Endothelial cell of umbilical vein (primary cell): Measurements from ENCODE around the gene EPHA10. TPM values are rescaled to one million over a fixed set of nuclear protein-coding genes. Genes with fewer than 3 reads are reported as not detected.

ENCODE experiments used
- BruUV-seq: library from RNA; stranded (reverse); fragments of 400-500 nt; replicated peaks from 2 replicates; lab custom pipeline; 2021; lab: Mats Ljungman, UMichigan
- CTCF ChIA-PET: fragments of 300-600, 350-600 bp; sonication (Branson Sonifier 250); formaldehyde crosslinking; loops from one replicate; lab custom pipeline; 2021; ENCODE audit warnings: antibody characterized with exemption, inconsistent platforms; lab: Charles Lee
- POLR2A ChIA-PET: fragments of 300-600, 350-600 bp; sonication (Branson Sonifier 250); formaldehyde crosslinking; loops from one replicate; lab custom pipeline; 2021; ENCODE audit warnings: antibody characterized with exemption, inconsistent platforms; lab: Charles Lee
- DNase-seq: peaks from one replicate; pipeline ENCODE4 v3.0.0-alpha.2; 2011; ENCODE audit warnings: low read depth, low spot score
- FAIRE-seq: peaks from 2 replicates; lab custom pipeline; 2011; peaks lifted over from hg19 to GRCh38; lab: Jason Lieb, UNC
- H2AFZ ChIP-seq: 2 replicates; pipeline ENCODE4 v1.6.0; 2012; ENCODE audit warnings: low read depth, low read length, control low read depth, inconsistent platforms
- H3K27ac ChIP-seq: 2 replicates; pipeline ENCODE4 v1.5.1; 2011; ENCODE audit warnings: low read depth, mild to moderate bottlenecking, control low read depth, low read length, moderate library complexity; ENCODE audit not compliant: insufficient read depth
- H3K27me3 ChIP-seq, 2 experiments: 2 replicates each; pipeline versions ENCODE4 v1.6.0 to v1.6.1; 2011; ENCODE audit warnings: low read length in 2 of 2, mixed read lengths in 1 of 2; ENCODE audit not compliant: control insufficient read depth in 2 of 2, insufficient read depth in 2 of 2
- H3K36me3 ChIP-seq, 2 experiments: 2 replicates in 1 of 2; 3 replicates in 1 of 2; pipeline ENCODE4 v1.5.1; 2011; ENCODE audit warnings: low read length in 2 of 2, mild to moderate bottlenecking in 1 of 2, moderate library complexity in 1 of 2; ENCODE audit not compliant: control insufficient read depth in 2 of 2, insufficient read depth in 2 of 2; ENCODE audit errors: extremely low read depth in 1 of 2
- H3K4me1 ChIP-seq: 3 replicates; pipeline ENCODE4 v1.5.1; 2011; ENCODE audit warnings: mild to moderate bottlenecking, low read length; ENCODE audit not compliant: control insufficient read depth, insufficient read depth; ENCODE audit errors: extremely low read depth
- H3K4me2 ChIP-seq: 2 replicates; pipeline ENCODE4 v1.6.1; 2011; ENCODE audit warnings: low read length, control low read depth, mixed read lengths; ENCODE audit not compliant: insufficient read depth
- H3K4me3 ChIP-seq, 3 experiments: fragments of 200-600 bp in 1 of 3; sonication (generic), shearing (Covaris generic) in 1 of 3; replicated peaks in 1 of 3; 2 replicates each; pipeline ENCODE4 v1.5.1; 2011 to 2016; ENCODE audit warnings: control low read depth in 3 of 3, low read length in 3 of 3, mild to moderate bottlenecking in 2 of 3, inconsistent platforms in 1 of 3, low read depth in 1 of 3, moderate library complexity in 1 of 3; ENCODE audit not compliant: insufficient read depth in 1 of 3
- H3K79me2 ChIP-seq: 2 replicates; pipeline ENCODE4 v1.6.0; 2012; ENCODE audit warnings: low read length, inconsistent platforms; ENCODE audit not compliant: control insufficient read depth, insufficient read depth
- H3K9ac ChIP-seq: replicated peaks from 2 replicates; pipeline ENCODE3; 2011; ENCODE audit warnings: low read length, control low read depth; ENCODE audit not compliant: insufficient read depth; ENCODE audit errors: extremely low read depth
- H3K9me1 ChIP-seq: replicated peaks from 3 replicates; pipeline ENCODE4 v1.6.0; 2011; ENCODE audit warnings: mild to moderate bottlenecking, low read length; ENCODE audit not compliant: control insufficient read depth, insufficient read depth; ENCODE audit errors: extremely low read depth
- H3K9me3 ChIP-seq: replicated peaks from 2 replicates; pipeline ENCODE4 v1.5.1; 2012; ENCODE audit warnings: low read length, inconsistent platforms; ENCODE audit not compliant: control insufficient read depth, insufficient read depth
- H4K20me1 ChIP-seq: replicated peaks from 2 replicates; pipeline ENCODE3; 2011; ENCODE audit warnings: mild to moderate bottlenecking, low read length; ENCODE audit not compliant: control insufficient read depth, insufficient read depth; ENCODE audit errors: extremely low read depth
- EZH2 ChIP-seq: IDR thresholded peaks from 2 replicates; pipeline ENCODE4 v1.6.1; 2012; ENCODE audit warnings: borderline replicate concordance, low read depth, mild to moderate bottlenecking, moderate library complexity, low read length, inconsistent platforms; ENCODE audit not compliant: severe bottlenecking
- FOS ChIP-seq: IDR thresholded peaks from 2 replicates; pipeline ENCODE4 v1.6.1; 2011; ENCODE audit warnings: mild to moderate bottlenecking, low read length, moderate library complexity, borderline replicate concordance; ENCODE audit not compliant: insufficient read depth
- GATA2 ChIP-seq: IDR thresholded peaks from 2 replicates; pipeline ENCODE4 v1.7.0; 2011; ENCODE audit warnings: low read depth, mild to moderate bottlenecking, moderate library complexity, mixed read lengths, low read length; ENCODE audit not compliant: insufficient read length, insufficient read depth
- JUN ChIP-seq: IDR thresholded peaks from 2 replicates; pipeline ENCODE4 v1.6.1; 2011; ENCODE audit warnings: borderline replicate concordance, low read depth; ENCODE audit not compliant: insufficient read length, insufficient read depth
- MYC ChIP-seq: IDR thresholded peaks from one replicate; pipeline ENCODE4 v1.6.1; 2011; ENCODE audit warnings: mild to moderate bottlenecking, low read depth, low read length
- POLR2A ChIP-seq: IDR thresholded peaks from 2 replicates; pipeline ENCODE4 v1.6.1; 2012; ENCODE audit warnings: low read depth, mild to moderate bottlenecking, control low read depth, low read length
- POLR2AphosphoS5 ChIP-seq: IDR thresholded peaks from 2 replicates; pipeline ENCODE4 v1.6.1; 2012; ENCODE audit warnings: low read depth, mild to moderate bottlenecking, control low read depth, low read length, moderate library complexity; ENCODE audit not compliant: insufficient read depth
- dilution Hi-C: fragments of 300-500 bp; cut with MboI; formaldehyde crosslinking; loops from one replicate; pipeline ENCODE4 v1.15.0; 2019; ENCODE audit warnings: low sequenced_read_pairs; ENCODE audit not compliant: extremely low pct_ligation_motif_present
- intact Hi-C: fragments of 100-400 bp; cut with micrococcal nuclease; formaldehyde crosslinking; loops from one replicate; pipeline ENCODE4 v1.10.0; 2022
- polyA plus RNA-seq, 4 experiments: library from polyadenylated mRNA; depleted of rRNA in 3 of 4; stranded (reverse) in 3 of 4; unstranded in 1 of 4; fragments of >200 nt; gene quantifications; 2 replicates each; pipeline versions ENCODE4 v1.2.1 to v1.2.3, GENCODE V29; 2011 to 2012; ENCODE audit warnings: missing spikeins in 1 of 4
- total RNA-seq: library from RNA; stranded (reverse); gene quantifications from 2 replicates; pipeline ENCODE4 v1.2.3, GENCODE V29; 2021
- TF ChIP-seq, protein P1 (sequence below): IDR thresholded peaks from 2 replicates; pipeline ENCODE4 v1.6.1; 2011; ENCODE audit not compliant: insufficient read depth, insufficient read length
- TF ChIP-seq, protein P2 (sequence below), 2 donors: IDR thresholded peaks; 1 replicate in 1 of 2; 2 replicates in 1 of 2; pipeline ENCODE4 v1.5.1; 2011; ENCODE audit warnings: low read length in 2 of 2, mild to moderate bottlenecking in 2 of 2, moderate library complexity in 2 of 2, control low read depth in 1 of 2, inconsistent platforms in 1 of 2, low read depth in 1 of 2; ENCODE audit not compliant: insufficient read depth in 1 of 2; ENCODE audit errors: extremely low read depth in 1 of 2

EPHA10 gene
- total and polyA plus RNA-seq, 2 donors (not counting 3 experiments of a cell fraction or from before 2014, with no cell fraction given), result not detected

GRCh38 chr1:37677808-37678207 lies 87.1 kb downstream of the EPHA10 start:
- DNase-seq (no peak), FAIRE-seq (no peak)
- dilution Hi-C loops (no loop called here), intact Hi-C loops (no loop called here)
- Histone ChIP-seq H3K27me3 (peaks cover 4 to 6% of the 10 kb centered on the region in 2 experiments), H3K27ac (no peak overlapping the region), H3K4me1 (no peaks in the 10 kb centered on the region), H3K9ac (no peak overlapping the region), H3K4me2 (no peak overlapping the region), H2AFZ (no peak overlapping the region), H3K79me2 (no peaks in the 10 kb centered on the region), H3K4me3 (no peak overlapping the region), H3K36me3 (peaks cover 0 to 2% of the 10 kb centered on the region in 2 experiments), H3K9me1 (no peaks in the 10 kb centered on the region), H3K9me3 (no peaks in the 10 kb centered on the region), H4K20me1 (no peaks in the 10 kb centered on the region)
- BruUV-seq, result no TSS peak
- no peak for TF ChIP-seq MYC
- TF ChIP-seq, protein P1, sequence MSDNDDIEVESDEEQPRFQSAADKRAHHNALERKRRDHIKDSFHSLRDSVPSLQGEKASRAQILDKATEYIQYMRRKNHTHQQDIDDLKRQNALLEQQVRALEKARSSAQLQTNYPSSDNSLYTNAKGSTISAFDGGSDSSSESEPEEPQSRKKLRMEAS, result no peak
- TF ChIP-seq, protein P2, sequence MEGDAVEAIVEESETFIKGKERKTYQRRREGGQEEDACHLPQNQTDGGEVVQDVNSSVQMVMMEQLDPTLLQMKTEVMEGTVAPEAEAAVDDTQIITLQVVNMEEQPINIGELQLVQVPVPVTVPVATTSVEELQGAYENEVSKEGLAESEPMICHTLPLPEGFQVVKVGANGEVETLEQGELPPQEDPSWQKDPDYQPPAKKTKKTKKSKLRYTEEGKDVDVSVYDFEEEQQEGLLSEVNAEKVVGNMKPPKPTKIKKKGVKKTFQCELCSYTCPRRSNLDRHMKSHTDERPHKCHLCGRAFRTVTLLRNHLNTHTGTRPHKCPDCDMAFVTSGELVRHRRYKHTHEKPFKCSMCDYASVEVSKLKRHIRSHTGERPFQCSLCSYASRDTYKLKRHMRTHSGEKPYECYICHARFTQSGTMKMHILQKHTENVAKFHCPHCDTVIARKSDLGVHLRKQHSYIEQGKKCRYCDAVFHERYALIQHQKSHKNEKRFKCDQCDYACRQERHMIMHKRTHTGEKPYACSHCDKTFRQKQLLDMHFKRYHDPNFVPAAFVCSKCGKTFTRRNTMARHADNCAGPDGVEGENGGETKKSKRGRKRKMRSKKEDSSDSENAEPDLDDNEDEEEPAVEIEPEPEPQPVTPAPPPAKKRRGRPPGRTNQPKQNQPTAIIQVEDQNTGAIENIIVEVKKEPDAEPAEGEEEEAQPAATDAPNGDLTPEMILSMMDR (IDR thresholded peaks at IDR 0.05; ENCODE audit: extremely low read depth in 1 of 2, insufficient read depth in 1 of 2, low read depth in 1 of 2, low read length in 2 of 2), result no peak
- TF ChIP-seq POLR2A, result no peak
- no peak for TF ChIP-seq GATA2
- no peak for TF ChIP-seq FOS
- TF ChIP-seq POLR2AphosphoS5, result no peak
- no peak for TF ChIP-seq JUN
- TF ChIP-seq EZH2, result no peak
- ChIA-PET CTCF (interaction anchor here (6.4 kb wide), 1 partner anchor 75 kb away, joined by 69 read pairs; no protein-coding TSS in a partner anchor), POLR2A (no interaction called here)
